HG03571 (cell line): Measurements from ENCODE around the gene PFKFB2.

Experiments
- ATAC-seq: cut with Tn5 transposase; IDR thresholded peaks from one replicate; pipeline ENCODE4 v1.9.1; 2021; ENCODE audit not compliant: unreplicated experiment

Gene PFKFB2

DNA sequence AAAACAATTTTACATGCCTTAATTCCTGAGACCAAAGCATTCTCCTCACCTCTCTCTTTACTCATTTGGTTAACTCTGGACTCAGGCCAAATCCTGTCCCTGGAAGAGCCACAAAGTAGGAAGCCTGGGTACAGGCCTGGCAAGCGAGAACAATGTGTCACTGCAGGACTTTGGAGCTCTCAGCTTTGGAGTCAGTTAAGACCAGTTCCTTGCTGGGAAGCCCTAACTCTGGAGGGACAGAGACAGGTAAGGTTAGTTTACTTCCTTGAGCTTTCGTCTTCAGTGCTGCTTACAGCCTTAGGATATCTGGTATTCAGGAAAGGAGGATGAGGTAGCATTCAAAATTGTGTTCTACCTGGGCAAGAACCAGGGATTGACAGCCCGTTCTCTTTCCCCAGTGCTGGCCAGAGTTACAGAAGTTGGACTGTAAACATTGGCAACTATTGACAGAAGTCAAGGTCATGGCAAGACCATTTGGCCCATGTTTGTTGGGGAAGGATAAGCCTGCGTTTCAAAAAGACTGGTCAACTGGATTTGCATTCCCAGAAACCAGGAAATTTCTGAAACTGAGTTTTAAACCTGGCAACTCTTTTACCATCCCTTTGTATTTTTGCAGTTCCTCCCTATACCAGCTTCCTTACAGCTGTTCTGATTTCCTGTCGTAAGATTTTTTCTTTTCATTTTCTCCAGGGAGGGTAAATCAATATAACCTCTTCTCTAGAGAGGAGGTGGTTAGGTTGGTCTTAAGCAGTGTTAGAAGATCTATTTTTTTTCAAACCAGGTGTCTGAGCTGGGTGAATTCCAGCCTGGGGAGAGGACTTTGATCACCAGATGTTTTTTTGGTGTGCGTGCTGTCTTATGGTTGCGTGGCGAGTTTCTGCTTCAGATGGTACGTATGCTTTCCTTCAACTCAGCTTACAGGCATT, 35.9 kb downstream of the PFKFB2 start, which contains the start of gene C4BPB:
C4BPB (plus strand) TSS at position 160 of the 926 bp plus-strand sequence; CDS start at position 832, 672 bp downstream.
- no peak for ATAC-seq

DNA sequence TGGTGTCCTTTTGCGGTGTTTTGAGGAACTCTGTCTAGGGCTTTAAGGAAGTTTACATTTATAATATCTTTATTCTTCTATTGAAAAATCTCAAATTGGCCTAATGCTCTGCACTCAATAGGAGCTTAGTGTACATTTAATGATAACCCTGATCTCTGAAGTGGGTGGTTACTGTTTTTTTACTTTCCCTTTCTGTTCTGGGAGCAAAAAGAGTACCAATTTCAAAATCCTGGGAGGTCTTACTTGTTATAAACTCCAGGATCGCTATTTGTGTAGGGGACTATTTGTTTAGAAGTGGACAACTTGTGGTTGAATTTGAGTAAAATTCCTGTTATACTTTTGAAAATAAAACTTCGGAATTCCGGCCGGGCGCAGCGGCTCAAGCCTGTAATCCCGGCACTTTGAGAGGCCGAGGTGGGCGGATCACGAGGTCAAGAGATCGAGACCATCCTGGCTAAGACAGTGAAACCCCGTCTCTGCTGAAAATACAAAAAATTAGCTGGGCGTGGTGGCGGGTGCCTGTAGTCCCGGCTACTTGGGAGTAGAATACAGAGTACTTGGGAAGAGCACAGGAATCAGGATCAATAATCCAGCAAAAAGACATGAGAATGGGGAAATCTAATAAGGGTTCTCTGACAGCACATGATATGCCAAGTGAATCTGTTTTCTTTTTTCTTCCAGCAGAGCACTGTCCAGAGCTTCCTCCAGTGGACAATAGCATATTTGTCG, 36.7 kb downstream of the PFKFB2 start:
- no peak for ATAC-seq

GRCh38 chr1:207091200-207091908, 38.3 kb downstream of the PFKFB2 start:
- ATAC-seq, result no peak

- ATAC-seq, result no peak
Measured at GRCh38 chr1:207093944-207094343, 40.9 kb downstream of the PFKFB2 start.

GRCh38 chr1:207097871-207098324, 44.8 kb downstream of the PFKFB2 start:
- peak; percentile 62 for ATAC-seq

GRCh38 chr1:207101720-207102119, 48.6 kb downstream of the PFKFB2 start:
- no peak for ATAC-seq

DNA sequence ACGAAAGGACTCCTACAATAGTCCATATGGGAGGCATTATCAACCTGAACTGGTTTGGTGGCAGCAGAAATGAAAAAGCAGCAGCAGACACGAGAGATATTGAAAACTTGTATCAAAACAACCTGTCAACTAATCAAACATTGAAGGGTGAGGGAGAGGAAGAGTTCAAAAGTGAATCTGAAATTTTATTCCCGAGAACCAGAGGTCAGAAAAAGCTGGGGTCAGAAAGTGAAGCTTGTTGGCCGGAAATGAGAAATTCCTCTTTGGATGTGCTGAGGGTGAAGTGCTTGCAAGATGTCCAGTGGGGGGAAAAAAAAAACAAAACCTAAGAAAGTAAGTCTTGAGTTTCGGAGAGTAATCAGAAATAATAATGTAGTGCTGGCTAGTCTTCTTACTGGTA, 49.1 kb downstream of the PFKFB2 start:
- ATAC-seq, result no peak

DNA sequence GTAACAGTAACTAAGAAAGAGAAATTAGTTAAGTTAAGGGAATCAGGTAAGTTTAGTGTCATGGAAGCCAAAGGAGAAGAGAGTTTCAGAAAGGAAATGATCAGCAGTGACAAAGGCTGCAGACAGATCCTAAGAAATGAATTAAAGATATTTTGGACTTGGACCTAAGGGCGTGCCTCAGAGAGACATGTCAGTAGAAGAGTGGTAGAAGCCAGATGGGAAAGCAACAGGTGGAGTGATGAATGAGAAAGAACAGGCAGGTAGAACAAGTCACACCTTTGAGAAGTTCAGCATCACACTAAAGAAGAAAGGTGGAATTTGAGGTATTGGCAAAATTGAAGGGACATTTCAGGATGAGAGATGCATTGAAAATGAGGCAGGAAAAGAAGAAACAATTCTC, 49.6 kb downstream of the PFKFB2 start:
- ATAC-seq, result no peak

DNA sequence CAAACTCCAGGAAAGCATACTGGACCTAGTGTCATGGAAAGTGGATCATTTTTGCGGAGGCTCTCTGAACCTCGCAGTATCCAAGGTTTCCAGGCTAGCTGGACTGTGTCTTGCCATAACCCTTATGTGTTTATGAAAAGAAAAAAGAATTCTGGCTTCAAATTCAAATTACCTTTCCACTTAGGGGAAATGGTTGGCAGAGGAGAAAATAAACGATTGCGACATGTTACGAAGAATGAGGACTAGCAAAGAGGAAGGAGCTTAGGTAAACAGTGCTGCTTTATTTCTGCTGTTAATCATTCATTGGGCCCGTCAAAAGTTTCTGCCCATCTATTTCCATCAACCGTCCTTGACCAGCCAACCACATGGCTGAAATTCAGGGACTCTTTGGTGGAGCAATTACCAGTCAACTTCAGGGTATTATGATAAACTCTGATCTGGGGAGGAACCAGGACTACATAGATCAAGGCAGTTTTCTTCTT, 50.9 kb downstream of the PFKFB2 start, which contains the start of gene C4BPA:
C4BPA (plus strand) TSS at position 342 of the 482 bp plus-strand sequence. CDS start 8,793 bp downstream, outside the sequence.
- ATAC-seq, result no peak

GRCh38 chr1:207109004-207109403, 55.9 kb downstream of the PFKFB2 start:
- no peak for ATAC-seq

- ATAC-seq, result no peak
Measured at GRCh38 chr1:207112616-207113296, 59.7 kb downstream of the PFKFB2 start.

DNA sequence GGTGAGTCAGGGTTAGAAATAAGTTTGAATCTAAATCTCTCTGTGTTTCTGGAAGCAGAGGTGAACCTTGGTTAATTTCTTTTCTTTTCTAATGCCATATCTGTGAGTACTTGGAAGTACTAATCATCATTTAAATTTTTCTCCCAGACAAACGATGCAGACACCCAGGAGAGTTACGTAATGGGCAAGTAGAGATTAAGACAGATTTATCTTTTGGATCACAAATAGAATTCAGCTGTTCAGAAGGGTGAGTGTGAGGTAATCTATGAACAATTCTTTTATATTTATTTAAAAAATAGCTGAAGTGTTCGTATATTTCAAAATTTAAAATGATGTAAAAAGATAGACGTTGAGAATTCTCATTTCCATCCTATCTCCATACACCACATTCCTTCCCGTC, 62.2 kb downstream of the PFKFB2 start:
- no peak for ATAC-seq

DNA sequence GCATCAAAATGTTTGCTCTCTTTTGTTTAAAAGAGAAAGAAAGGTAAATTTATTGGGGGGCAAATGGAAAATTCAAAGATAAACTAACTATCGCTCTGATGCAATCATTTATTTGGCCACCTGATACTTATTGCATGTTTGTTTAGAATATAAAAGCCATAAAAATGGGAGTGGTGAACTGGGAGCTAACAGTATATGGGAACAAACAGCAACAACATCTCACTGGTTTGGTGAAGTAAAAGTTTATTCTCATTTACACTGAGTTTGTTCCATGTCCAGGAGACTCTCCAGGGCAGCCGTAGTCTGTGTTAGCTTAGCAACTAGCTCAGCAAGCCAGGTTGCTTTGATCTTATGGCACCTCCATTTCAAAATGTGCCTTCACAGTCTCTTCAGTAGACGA, 71.3 kb downstream of the PFKFB2 start:
- ATAC-seq, result no peak

- no peak for ATAC-seq
Measured at GRCh38 chr1:207128336-207128921, 75.4 kb downstream of the PFKFB2 start.

DNA sequence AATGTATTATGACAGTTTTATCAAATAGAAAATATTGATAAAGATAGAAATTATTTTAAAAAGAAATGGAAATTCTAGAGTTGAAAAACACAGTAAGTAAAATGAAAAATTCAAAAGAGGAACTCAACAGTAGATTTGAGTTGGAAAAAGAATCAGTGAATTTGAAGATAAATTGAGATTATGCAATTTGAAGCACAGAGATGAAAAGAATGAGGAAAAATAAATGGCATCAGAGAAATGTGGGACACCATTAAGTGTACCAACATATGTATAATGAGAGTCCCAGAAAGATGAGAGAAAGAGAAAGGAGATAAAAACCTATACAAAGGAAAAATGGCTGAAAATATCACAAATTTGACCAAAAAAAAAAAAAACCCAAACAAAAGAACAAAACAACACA, 76.0 kb downstream of the PFKFB2 start:
- no peak for ATAC-seq
